ENCODE data around the gene GPR158.

GRCh38 chr10:25481467-25481866 lies 306.7 kb downstream of the GPR158 start:
- TF ChIP-seq CREB1 (IDR thresholded peaks at IDR 0.05; ENCODE audit: low read depth) (no peak), YY1 (IDR thresholded peaks at IDR 0.05; ENCODE audit: low read depth) (no peak), NFIC (IDR thresholded peaks at IDR 0.05) (no peak), FOXM1 (IDR thresholded peaks at IDR 0.05; ENCODE audit: borderline replicate concordance, low read depth) (no peak), CEBPB (IDR thresholded peaks at IDR 0.05) (no peak), EGR1 (IDR thresholded peaks at IDR 0.05) (no peak)
- TF ChIP-seq, protein P1, sequence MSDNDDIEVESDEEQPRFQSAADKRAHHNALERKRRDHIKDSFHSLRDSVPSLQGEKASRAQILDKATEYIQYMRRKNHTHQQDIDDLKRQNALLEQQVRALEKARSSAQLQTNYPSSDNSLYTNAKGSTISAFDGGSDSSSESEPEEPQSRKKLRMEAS (IDR thresholded peaks at IDR 0.05), result no peak
